Measurements from ENCODE around the gene RABGAP1. TPM values are rescaled to one million over a fixed set of nuclear protein-coding genes. Genes with fewer than 3 reads are reported as not detected.

Gene RABGAP1
- polyA plus RNA-seq, 10 donors, result 25.5 to 41.1 (median 35.0) TPM

Other genes starting within 250 kb of the RABGAP1 start
- not detected for gene OR1L4, start 217.0 kb upstream of the RABGAP1 start, polyA plus RNA-seq (ENCODE audit: insufficient read length in 10 of 10)
- not detected for gene OR1L6, start 198.7 kb upstream of the RABGAP1 start, polyA plus RNA-seq (ENCODE audit: insufficient read length in 10 of 10)
- not detected for gene OR5C1, start 152.1 kb upstream of the RABGAP1 start, polyA plus RNA-seq (ENCODE audit: insufficient read length in 10 of 10)
- gene OR1K1, start 140.9 kb upstream of the RABGAP1 start, polyA plus RNA-seq (ENCODE audit: insufficient read length in 10 of 10), result not detected
- gene PDCL, start 112.4 kb upstream of the RABGAP1 start, polyA plus RNA-seq (ENCODE audit: insufficient read length in 10 of 10), result 10 to 100 TPM; 17.0 to 25.3 (median 19.4) TPM
- 10 to 100 TPM; 24.2 to 34.4 (median 30.8) TPM for gene RC3H2, start 35.7 kb upstream of the RABGAP1 start, polyA plus RNA-seq (ENCODE audit: insufficient read length in 10 of 10)
- 10 to 100 TPM in 9 of 10 donors, 1 to 10 TPM in 1; 9.1 to 13.7 (median 10.8) TPM for gene ZBTB6, start 27.7 kb upstream of the RABGAP1 start, polyA plus RNA-seq (ENCODE audit: insufficient read length in 10 of 10)
- gene ZBTB26, start 9.5 kb upstream of the RABGAP1 start, polyA plus RNA-seq (ENCODE audit: insufficient read length in 10 of 10), result 10 to 100 TPM in 3 of 10 donors, 1 to 10 TPM in 7; 6.5 to 10.4 (median 9.0) TPM
- gene GPR21, start 92.6 kb downstream of the RABGAP1 start, polyA plus RNA-seq (ENCODE audit: insufficient read length in 10 of 10), result under 1 TPM in 5 of 10 donors, not detected in 5; 0.20 to 0.48 (median 0.37) TPM